Activated naive CD4-positive, alpha-beta T cell treated with anti-CD3 and anti-CD28 coated beads, Interleukin-2, amount 50 U/mL, for 72 hours (primary cell): ENCODE results near the gene SHMT1. TPM values are rescaled to one million over a fixed set of nuclear protein-coding genes. Genes with fewer than 3 reads are reported as not detected.
"Not testable (repeated sequence)": the region's sequence is repeated elsewhere in the genome, so short reads cannot be mapped to it uniquely, and the experiment has no call there.

ENCODE experiments used
- ATAC-seq, 2 donors: fragments of 150-1000 bp; cut with Tn5 transposase; 2 replicates each; pipeline ENCODE4 v1.10.0; 2021; ENCODE audit warnings: mild to moderate bottlenecking in 2 of 2, moderate library complexity in 2 of 2
- DNase-seq, 2 donors: peaks; one replicate each; pipeline ENCODE4 v3.0.0; 2021 to 2022; ENCODE audit warnings: low spot score in 2 of 2
- H3K27ac Mint-ChIP-seq, 2 donors: one replicate each; pipeline ENCODE4 v1.8.0; 2022; ENCODE audit warnings: mild to moderate bottlenecking in 2 of 2, mixed read lengths in 2 of 2
- H3K36me3 Mint-ChIP-seq, 2 donors: one replicate each; pipeline ENCODE4 v1.8.0; 2022; ENCODE audit warnings: mixed read lengths in 2 of 2
- H3K9me3 Mint-ChIP-seq, 2 donors: one replicate each; pipeline ENCODE4 v1.8.0; 2022; ENCODE audit warnings: mixed read lengths in 2 of 2
- total RNA-seq, 2 donors: library from RNA; stranded (reverse); gene quantifications; one replicate each; pipeline ENCODE4 v1.2.3, GENCODE V29; 2022

Gene SHMT1
- total RNA-seq, 2 donors from 2014 or later: 65.9 to 73.1 TPM

DNA sequence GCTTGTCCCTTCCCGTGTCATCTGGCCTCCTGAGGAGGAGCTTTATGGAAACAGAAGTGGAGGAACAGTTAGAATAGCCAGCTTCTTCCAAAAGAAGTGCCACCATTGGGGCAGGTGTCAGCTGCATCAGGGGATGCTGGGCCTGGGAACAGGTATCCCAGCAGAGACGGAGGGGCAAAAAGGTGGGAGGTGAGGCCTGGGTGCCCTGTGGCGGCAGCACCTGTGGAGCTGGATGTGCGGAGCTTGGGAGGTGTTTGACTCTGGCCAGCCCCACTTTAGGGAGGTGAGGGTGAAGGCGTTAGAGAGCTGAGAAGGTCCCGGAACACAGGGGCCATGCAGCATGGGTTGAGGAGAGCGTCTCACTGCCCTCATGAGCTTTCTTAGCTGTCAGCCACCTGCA lies 43.0 kb downstream of the SHMT1 start:
- Mint-ChIP-seq H3K9me3 (no peaks in the 10 kb centered on the region), H3K27ac (peak overlapping the region; percentile 67 to 74), H3K36me3 (peaks cover 0 to 32% of the 10 kb centered on the region in 2 donors)
- ATAC-seq: no peak
- DNase-seq: no peak

DNA sequence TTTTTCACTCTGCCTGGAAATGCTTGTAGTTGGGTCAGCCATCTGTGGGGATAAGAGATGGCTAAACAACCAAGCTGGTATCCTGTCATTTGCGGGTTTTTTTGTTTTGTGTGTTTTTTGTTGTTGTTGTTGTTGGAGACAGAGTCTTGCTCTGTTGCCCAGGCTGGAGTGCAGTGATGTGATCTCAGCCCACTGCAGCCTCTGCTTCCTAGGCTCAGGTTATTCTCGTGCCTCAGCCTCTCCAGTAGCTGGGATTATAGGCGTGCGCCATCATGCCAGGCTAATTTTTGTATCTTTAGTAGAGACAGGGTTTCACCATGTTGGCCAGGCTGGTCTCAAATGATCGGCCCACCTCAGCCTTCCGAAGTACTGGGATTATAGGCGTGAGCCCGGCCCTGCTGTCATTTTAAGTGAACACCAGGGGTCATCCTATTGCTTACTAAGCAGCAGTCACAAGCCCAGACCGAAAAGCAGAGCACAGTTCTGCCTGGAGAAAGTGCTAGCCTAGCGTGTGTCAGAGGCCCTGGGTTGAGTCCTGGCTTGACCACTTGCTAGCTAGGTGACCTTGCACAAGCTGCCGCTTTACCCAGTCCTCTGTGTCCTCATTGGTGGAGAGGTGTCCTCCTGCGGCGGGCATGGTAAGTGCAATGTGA lies 43.6 kb downstream of the SHMT1 start:
- H3K27ac Mint-ChIP-seq: peak overlapping the region; percentile 67 to 74
- no peak for DNase-seq
- H3K36me3 Mint-ChIP-seq: peaks cover 0 to 31% of the 10 kb centered on the region in 2 donors
- H3K9me3 Mint-ChIP-seq: no peaks in the 10 kb centered on the region
- no peak for ATAC-seq

DNA sequence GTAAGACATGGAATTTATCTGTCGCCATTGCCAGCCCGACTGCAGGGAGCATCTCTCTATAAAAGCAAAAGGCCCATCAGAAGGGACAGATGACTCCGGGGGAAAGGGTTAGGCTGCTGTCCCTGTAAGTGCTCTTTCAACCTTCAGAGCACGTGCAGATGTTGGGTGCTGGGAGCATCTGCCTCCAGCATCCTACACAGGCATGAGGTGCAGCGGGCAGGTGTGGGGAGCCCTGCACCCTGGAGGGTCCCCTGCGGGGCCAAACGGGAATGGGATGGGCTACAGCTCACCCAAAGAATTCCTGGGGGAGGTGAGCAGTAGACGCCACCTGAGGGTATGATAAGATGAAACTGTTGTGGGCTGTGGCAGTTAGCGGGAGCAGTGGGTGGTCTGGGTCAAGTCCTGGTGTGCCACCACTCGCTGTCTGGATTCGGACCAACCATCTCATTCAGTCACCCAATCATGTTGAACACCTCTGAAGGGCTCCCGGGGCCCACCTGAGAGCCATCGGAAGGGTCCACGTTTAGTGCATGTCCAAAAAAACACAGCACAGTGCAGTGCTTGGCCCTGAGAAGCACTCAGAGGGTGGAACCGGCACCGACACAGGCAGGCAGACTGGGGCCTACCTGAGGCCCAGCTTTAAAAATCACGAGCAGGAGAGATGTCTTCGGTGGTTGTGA lies 44.4 kb downstream of the SHMT1 start:
- peak overlapping the region; percentile 67 to 68 for H3K27ac Mint-ChIP-seq
- DNase-seq (no peak), ATAC-seq (no peak)
- H3K36me3 Mint-ChIP-seq: peaks cover 5 to 38% of the 10 kb centered on the region in 2 donors
- no peaks in the 10 kb centered on the region for H3K9me3 Mint-ChIP-seq

DNA sequence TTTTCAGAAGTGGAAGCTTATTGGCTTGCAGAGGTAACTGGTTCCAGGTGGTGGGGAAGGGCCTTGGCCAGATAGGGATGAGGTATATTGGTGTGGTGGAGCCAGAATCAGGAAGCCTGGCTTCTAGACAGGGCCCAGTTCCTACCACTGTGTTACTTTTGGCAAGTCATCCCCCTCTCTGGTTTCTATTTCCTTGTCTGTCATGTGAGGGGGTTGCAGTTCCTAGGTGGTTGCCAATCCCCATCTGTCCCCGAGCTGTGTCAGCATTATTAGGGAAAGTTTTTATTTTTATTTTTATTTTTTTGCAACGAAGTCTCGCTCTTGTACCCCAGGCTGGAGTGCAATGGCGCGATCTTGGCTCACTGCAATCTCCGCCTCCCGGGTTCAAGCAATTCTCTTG lies 45.2 kb downstream of the SHMT1 start:
- Mint-ChIP-seq H3K27ac (peak overlapping the region; percentile 65 to 67), H3K9me3 (no peaks in the 10 kb centered on the region), H3K36me3 (peaks cover 12 to 46% of the 10 kb centered on the region in 2 donors)
- ATAC-seq (no peak), DNase-seq (no peak)

DNA sequence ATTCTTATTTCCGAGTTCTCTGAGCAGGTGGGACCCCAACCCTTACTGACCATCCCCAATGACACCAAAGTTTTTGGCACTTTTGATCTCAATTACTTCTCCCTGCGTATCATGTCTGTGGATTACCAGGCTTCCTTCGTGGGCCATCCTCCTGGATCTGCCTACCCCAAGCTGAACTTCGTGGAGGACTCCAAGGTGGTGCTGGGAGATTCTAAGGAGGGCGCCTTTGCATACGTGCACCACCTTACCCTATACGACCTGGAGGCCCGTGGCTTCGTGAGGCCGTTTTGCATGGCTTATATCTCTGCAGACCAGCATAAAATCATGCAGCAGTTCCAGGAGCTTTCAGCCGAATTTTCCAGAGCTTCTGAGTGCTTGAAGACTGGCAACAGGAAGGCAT lies 47.4 kb downstream of the SHMT1 start:
- Mint-ChIP-seq H3K9me3 (no peaks in the 10 kb centered on the region), H3K27ac (peak overlapping the region; percentile 91 to 100), H3K36me3 (peaks cover 27 to 61% of the 10 kb centered on the region in 2 donors)
- ATAC-seq (no peak), DNase-seq (no peak)

DNA sequence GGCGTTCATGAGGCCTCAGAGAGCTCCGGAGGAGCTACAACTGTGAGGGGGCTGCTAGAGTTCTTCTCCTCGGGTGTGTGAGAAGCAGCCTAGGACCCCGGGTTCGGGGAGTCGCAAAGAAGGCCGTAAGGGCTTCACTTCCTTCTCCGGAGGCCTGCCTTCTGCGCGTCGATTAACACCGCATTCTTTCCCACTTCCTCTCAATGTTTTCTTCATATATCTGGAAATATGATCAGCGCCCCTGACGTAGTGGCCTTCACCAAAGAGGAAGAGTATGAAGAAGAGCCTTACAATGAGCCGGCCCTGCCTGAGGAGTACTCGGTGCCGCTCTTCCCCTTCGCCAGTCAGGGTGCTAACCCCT lies 47.8 kb downstream of the SHMT1 start:
- ATAC-seq: peak in 1 of 2 donors; percentile 10
- H3K36me3 Mint-ChIP-seq: peaks cover 27 to 61% of the 10 kb centered on the region in 2 donors
- H3K9me3 Mint-ChIP-seq: no peaks in the 10 kb centered on the region
- peak overlapping the region; percentile 91 to 100 for H3K27ac Mint-ChIP-seq
- no peak for DNase-seq

DNA sequence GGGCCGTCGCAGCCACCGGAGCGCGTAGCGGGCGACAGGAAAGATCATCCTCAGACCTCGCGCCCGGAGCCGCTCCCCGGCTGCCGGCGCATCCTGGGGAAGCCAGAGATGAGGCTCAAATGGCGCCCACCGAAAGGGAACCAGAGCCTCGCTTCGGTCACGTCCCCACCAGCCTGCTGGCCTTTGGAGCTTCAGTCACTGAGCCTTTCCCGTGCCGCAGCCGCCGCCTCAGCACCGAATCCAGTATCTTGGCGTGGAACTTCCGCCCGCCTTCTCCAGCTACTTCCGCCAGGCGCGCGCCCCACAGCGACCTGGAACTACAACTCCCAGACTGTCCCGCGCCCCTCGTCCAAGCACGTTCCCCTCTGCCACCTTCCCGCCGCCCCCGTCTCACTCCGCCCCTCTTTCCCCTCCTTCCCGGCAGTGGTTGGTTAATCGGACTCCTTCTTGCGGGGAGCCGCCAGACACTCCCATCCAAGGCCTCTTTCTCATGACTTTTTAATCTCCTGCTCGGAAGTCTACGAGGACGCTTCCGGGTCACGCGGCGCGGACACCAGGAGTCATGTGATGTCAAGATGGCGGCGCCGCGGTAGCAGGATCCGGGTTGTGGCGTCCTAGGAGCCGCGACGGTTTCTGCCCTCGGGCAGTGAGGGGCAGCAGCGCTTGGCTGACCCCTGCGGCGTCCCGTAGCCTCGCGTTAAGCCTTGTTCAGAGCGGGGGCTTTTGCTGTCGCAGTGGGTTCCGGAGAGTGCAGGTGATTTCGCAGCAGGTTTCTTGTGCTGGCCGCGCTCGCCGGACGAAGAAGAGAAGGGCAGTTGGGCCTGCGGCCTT lies 48.4 kb downstream of the SHMT1 start, which contains the start of the genes SMCR8 and TOP3A:
TSS of gene SMCR8 (plus strand) at position 563 of the 831 bp plus-strand sequence. CDS start 497 bp downstream, outside the sequence.
TSS of gene TOP3A (minus strand) at position 264 of the 831 bp plus-strand sequence. CDS start at position 48, 216 bp downstream.
- ATAC-seq: peak; percentile 92 to 96
- H3K36me3 Mint-ChIP-seq: peaks cover 32 to 57% of the 10 kb centered on the region in 2 donors
- DNase-seq: peak; percentile 92 to 95
- H3K9me3 Mint-ChIP-seq: no peaks in the 10 kb centered on the region
- peak within 1 kb of the TSS; percentile 91 to 100 for H3K27ac Mint-ChIP-seq

DNA sequence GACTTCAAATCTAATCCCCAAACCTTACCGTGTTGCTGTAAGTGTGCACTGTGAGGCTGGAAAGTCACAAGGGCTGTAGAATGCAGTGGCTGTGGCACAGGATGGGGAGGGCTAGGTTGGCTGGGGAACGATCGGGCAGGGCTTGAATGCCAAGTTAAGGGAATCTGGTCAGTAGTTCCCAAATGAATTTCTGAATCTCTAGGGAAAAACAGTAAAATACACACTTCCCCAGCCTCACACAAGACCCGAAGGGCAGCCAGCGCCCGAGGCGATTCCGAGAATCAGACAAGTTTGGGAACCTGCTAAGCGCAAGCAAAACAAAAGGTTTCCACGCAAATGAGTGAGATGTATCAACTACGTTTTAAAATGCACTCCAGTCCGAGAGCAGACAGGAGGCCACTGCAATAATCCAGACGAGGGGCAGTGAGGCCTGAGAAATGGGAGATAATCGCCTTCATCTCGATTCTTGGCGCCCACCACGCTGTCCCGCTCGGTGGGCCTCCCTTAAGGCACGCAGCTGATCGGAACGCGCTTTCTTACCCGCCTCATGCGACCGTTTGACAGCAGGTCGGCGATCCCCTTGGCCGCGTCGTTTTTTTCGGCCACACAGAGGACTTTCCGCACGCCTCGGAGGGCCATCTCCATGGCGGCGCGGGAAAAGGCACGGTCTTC lies 49.2 kb downstream of the SHMT1 start:
- no peak for DNase-seq
- no peak for ATAC-seq
- H3K9me3 Mint-ChIP-seq: no peaks in the 10 kb centered on the region
- peaks cover 32 to 55% of the 10 kb centered on the region in 2 donors for H3K36me3 Mint-ChIP-seq
- peak overlapping the region; percentile 91 to 100 for H3K27ac Mint-ChIP-seq

DNA sequence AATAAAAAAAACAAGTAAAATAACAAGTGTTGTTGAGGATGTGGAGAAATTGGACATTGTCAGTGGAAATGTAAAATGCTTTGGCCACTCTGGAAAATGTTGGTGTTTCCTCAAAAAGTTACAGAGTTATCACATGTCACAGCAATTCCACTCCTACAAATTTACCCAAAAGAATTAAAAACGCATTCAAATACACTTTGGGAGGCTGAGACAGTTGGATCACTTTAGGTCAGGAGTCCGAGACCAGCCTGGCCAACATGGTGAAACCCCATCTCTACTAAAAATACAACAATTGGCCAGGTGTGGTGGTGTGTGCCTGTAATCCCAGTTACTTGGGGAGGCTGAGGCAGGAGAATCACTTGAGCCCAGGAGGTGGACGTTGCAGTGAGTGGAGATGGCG lies 54.1 kb downstream of the SHMT1 start:
- H3K9me3 Mint-ChIP-seq: no peaks in the 10 kb centered on the region
- no peak for ATAC-seq
- H3K36me3 Mint-ChIP-seq: peaks cover 30 to 34% of the 10 kb centered on the region in 2 donors
- no peak for DNase-seq
- peak overlapping the region in 1 of 2 donors; percentile 29 for H3K27ac Mint-ChIP-seq

DNA sequence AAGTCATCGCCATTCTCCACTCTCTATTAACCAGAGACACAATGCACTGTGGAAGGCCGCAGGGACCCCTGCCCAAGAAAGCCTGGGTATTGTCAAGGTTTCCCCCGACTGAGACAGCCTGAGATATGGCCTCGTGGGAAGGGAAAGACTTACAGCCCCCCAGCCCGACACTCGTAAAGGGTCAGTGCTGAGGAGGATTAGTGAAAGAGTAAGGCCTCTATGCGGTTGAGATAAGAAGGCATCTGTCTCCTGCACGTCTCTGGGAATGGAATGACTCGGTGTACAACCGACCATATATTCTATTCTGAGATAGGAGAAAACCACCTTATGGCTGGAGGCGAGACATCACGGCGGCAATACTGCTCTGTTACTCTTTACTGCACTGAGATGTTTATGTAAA lies 60.1 kb downstream of the SHMT1 start:
- not testable (repeated sequence) for H3K27ac Mint-ChIP-seq, DNase-seq, H3K9me3 Mint-ChIP-seq, ATAC-seq
- peaks cover 8 to 17% of the 10 kb centered on the region in 2 donors for H3K36me3 Mint-ChIP-seq

DNA sequence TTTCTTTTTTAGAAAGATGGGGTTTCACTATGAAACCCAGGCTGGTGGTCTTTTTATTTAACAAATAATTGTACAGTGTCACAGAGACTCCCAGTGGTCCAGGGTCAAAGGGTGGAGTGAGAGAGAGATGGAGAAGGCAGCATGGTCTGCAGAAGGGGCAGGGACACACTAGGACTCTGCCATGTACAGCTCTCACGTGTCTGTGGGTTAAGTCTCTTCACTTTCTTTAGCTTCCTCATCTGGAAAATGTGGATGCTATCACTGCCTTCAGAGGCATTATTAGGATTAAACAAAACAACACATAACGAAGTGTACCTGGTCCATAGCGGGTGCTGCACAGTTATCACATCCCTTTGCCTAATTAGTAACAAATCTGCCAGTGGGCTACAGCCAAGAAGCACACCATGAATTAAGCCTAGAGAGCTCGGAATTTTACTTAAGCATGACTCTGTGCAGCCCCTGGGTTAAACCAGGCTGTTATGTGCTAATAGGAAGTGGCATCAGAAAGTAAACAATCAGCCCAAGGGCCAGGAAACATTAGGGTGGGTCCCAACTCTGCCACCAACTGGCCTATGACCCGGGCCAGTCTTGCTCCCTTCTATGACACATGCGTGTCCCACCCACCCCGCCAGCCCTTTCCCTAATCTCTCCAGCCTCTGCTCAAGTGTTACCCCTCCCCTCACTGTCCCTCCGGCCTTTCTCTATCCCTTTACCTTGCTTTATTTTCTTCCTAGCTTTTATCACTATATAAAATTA lies 62.4 kb downstream of the SHMT1 start:
- Mint-ChIP-seq H3K9me3 (no peaks in the 10 kb centered on the region), H3K27ac (peak overlapping the region in 1 of 2 donors; percentile 65), H3K36me3 (peaks cover 8 to 17% of the 10 kb centered on the region in 2 donors)
- ATAC-seq (no peak), DNase-seq (no peak)

DNA sequence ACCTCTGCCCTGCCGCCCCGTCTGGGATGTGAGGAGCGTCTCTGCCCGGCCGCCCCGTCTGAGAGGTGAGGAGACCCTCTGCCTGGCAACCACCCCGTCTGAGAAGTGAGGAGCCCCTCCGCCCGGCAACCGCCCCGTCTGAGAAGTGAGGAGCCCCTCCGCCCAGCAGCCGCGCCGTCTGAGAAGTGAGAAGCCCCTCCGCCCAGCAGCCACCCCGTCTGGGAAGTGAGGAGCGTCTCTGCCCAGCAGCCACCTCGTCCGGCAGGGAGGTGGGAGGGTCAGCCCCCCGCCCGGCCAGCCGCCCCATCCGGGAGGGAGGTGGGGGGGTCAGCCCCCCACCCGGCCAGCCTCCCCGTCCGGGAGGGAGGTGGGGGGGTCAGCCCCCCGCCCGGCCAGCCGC lies 65.3 kb downstream of the SHMT1 start:
- H3K36me3 Mint-ChIP-seq: peaks cover 5 to 17% of the 10 kb centered on the region in 2 donors
- DNase-seq, H3K9me3 Mint-ChIP-seq, H3K27ac Mint-ChIP-seq, ATAC-seq: not testable (repeated sequence)

DNA sequence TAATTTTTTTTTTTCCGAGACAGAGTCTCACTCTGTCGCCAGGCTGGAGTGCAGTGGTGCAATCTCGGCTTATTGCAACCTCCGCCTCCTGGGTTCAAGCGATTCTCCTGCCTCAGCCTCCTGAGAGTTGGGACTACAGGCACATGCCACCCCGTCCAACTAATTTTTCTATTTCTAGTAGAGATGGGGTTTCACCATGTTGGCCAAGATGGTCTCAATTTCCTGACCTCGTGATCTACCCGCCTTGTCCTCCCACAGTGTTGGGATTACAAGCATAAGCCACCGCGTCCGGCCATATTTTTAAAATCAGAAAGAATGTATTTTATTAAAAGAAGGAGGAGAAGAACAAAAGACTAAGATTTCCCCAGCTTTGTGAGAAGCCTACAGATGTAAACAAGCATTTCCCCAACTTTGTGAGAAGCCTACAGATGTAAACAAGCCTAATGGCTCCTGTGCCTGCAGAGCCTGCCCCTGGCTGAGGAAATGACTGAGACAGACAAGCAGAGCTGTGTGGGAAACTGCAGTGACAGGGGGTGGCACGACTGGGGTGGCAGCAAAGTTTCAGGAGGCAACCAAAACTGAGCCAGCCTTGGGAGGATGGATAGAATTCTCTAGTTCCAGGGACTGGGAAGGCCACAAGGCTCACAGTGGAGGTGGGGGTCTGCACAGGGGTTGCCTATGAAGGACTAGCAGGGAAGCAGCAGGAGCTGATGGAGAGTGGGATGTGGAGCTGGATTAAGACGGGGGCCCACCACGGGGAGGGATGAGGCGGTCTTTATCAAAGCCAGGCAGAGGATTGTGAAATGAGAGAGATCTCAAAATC lies 71.4 kb downstream of the SHMT1 start:
- Mint-ChIP-seq H3K9me3 (no peaks in the 10 kb centered on the region), H3K36me3 (peaks cover 20 to 23% of the 10 kb centered on the region in 2 donors), H3K27ac (peak overlapping the region in 1 of 2 donors; percentile 61)
- ATAC-seq (no peak), DNase-seq (no peak)

DNA sequence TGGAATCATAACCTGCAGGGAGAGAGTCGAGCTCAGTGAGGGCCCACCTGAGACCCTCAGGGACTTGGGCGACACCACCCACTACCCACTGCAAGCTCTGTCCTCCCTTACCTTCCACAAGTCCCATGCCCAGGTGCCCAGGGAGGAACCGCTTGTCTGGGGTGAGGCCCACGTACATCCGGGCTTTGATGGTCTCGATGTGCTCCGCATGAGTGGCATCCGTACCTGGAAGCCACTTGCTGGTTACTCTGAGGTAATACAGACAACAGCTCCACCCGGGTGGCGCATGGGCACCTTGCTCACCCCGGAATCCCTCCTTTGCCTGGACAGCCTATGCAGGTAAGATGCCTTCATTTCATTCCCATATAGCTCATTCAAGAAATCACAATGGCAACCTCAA lies 78.1 kb downstream of the SHMT1 start:
- DNase-seq: no peak
- ATAC-seq: no peak
- H3K27ac Mint-ChIP-seq: peak overlapping the region; percentile 13 to 50
- H3K9me3 Mint-ChIP-seq: no peaks in the 10 kb centered on the region
- H3K36me3 Mint-ChIP-seq: peaks cover 9 to 35% of the 10 kb centered on the region in 2 donors

DNA sequence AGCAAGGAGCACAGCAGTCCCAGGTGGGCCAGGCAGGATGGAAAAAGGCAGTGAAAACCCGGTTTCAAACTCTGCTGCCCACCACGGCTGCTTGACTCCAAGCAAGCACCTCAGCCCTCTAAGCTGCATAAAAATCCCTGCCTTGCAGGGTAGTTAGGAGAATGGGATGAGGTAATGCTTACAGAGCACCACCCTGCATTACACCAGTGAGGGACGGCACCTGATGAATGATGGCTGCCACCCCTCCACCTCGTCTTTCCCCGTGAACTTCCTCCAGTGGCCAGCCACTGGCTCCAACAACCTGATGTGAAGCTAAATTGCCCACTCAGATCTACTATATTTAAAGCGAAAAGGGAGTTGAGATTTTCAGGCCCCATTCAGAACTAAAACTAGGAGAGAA lies 81.6 kb downstream of the SHMT1 start:
- ATAC-seq (no peak), DNase-seq (no peak)
- H3K9me3 Mint-ChIP-seq: no peaks in the 10 kb centered on the region
- peaks cover 0 to 24% of the 10 kb centered on the region in 2 donors for H3K36me3 Mint-ChIP-seq
- peak overlapping the region in 1 of 2 donors; percentile 34 for H3K27ac Mint-ChIP-seq
